Measurements from ENCODE around the gene CD47. TPM values are rescaled to one million over a fixed set of nuclear protein-coding genes. Genes with fewer than 3 reads are reported as not detected.
A peak's percentile ranks its signal among the peaks of the same experiment; 100 is the strongest.

The CD47 gene
- total RNA-seq, 2 experiments from 2014 or later = 88.7 to 91.6 TPM

- DNase-seq (peak; percentile 45), ATAC-seq (no peak)
- ChIA-PET CTCF (interaction anchor here (1.7 to 2.6 kb wide), 2 partner anchors 32 to 386 kb away, joined by 4 to 12 read pairs; no protein-coding TSS in a partner anchor), POLR2A (interaction anchor here (0.6 to 13.4 kb wide), 8 partner anchors 9 to 488 kb away, joined by 3 to 161 read pairs (median 5); no protein-coding TSS in a partner anchor)
- intact Hi-C loops (cut with micrococcal nuclease) = no loop called here
- Mint-ChIP-seq H3K27me3 (no peaks in the 10 kb centered on the region), H3K27ac (peak overlapping the region; percentile 95), H3K4me3 (no peak overlapping the region), H3K4me1 (ENCODE audit: low read depth) (peaks cover 41% of the 10 kb centered on the region), H3K36me3 (ENCODE audit: low read depth) (peaks cover 9% of the 10 kb centered on the region), H3K9me3 (peaks cover 2% of the 10 kb centered on the region)
- TF ChIP-seq CTCF (IDR thresholded peaks at IDR 0.05) = no peak
Observed at GRCh38 chr3:108091498-108092250, 843 bp upstream of the CD47 start.

- Mint-ChIP-seq H3K27me3 (no peaks in the 10 kb centered on the region), H3K36me3 (ENCODE audit: low read depth) (peaks cover 9% of the 10 kb centered on the region), H3K4me1 (ENCODE audit: low read depth) (peaks cover 29% of the 10 kb centered on the region), H3K4me3 (no peak overlapping the region), H3K27ac (peak overlapping the region; percentile 99), H3K9me3 (peaks cover 2% of the 10 kb centered on the region)
- POLR2A ChIA-PET = interaction anchor here (0.6 to 6.4 kb wide), 18 partner anchors 8 to 733 kb away, joined by 3 to 155 read pairs (median 6); partner anchors contain the start of genes HHLA2 and TRAT1
- peak; percentile 75 for DNase-seq
- CTCF ChIA-PET = interaction anchor here (0.8 to 1.6 kb wide), 4 partner anchors 32 to 163 kb away, joined by 5 to 12 read pairs (median 6); no protein-coding TSS in a partner anchor
- TF ChIP-seq CTCF (IDR thresholded peaks at IDR 0.05) = no peak
- ATAC-seq = peak; percentile 28
- intact Hi-C loops (cut with micrococcal nuclease) = no loop called here
Observed at GRCh38 chr3:108090049-108090700, 656 bp downstream of the CD47 start.

GRCh38 chr3:108089579-108089978, 1.3 kb downstream of the CD47 start:
- no peaks in the 10 kb centered on the region for H3K27me3 Mint-ChIP-seq
- TF ChIP-seq CTCF (IDR thresholded peaks at IDR 0.05) = no peak
- no peak overlapping the region for H3K4me3 Mint-ChIP-seq
- ATAC-seq (no peak), DNase-seq (no peak)
- H3K36me3 Mint-ChIP-seq (ENCODE audit: low read depth) = peaks cover 9% of the 10 kb centered on the region
- POLR2A ChIA-PET = interaction anchor here (0.6 to 6.4 kb wide), 21 partner anchors 9 to 733 kb away, joined by 3 to 155 read pairs (median 4); partner anchors contain the start of genes HHLA2 and TRAT1
- H3K4me1 Mint-ChIP-seq (ENCODE audit: low read depth) = peaks cover 25% of the 10 kb centered on the region
- peak overlapping the region; percentile 99 for H3K27ac Mint-ChIP-seq
- CTCF ChIA-PET = interaction anchor here (0.8 to 1.6 kb wide), 4 partner anchors 33 to 162 kb away, joined by 5 to 12 read pairs (median 6); no protein-coding TSS in a partner anchor
- H3K9me3 Mint-ChIP-seq = peaks cover 2% of the 10 kb centered on the region
- intact Hi-C loops (cut with micrococcal nuclease) = loop anchor here (2.0 to 5.0 kb wide), 2 partner anchors 35 to 147 kb away; no protein-coding TSS in a partner anchor

GRCh38 chr3:108088697-108089096, 2.1 kb downstream of the CD47 start:
- DNase-seq (peak; percentile 76), ATAC-seq (peak; percentile 35)
- H3K27ac Mint-ChIP-seq = peak overlapping the region; percentile 75
- no peaks in the 10 kb centered on the region for H3K27me3 Mint-ChIP-seq
- peaks cover 9% of the 10 kb centered on the region for H3K36me3 Mint-ChIP-seq (ENCODE audit: low read depth)
- ChIA-PET CTCF (interaction anchor here (1.3 to 1.6 kb wide), 3 partner anchors 33 to 161 kb away, joined by 5 to 12 read pairs (median 6); no protein-coding TSS in a partner anchor), POLR2A (interaction anchor here (0.6 to 6.4 kb wide), 16 partner anchors 9 to 734 kb away, joined by 3 to 155 read pairs (median 4); partner anchors contain the start of gene TRAT1)
- H3K4me1 Mint-ChIP-seq (ENCODE audit: low read depth) = peaks cover 24% of the 10 kb centered on the region
- TF ChIP-seq CTCF (IDR thresholded peaks at IDR 0.05) = no peak
- H3K9me3 Mint-ChIP-seq = peaks cover 2% of the 10 kb centered on the region
- intact Hi-C loops (cut with micrococcal nuclease) = loop anchor here (2.0 to 5.0 kb wide), 2 partner anchors 36 to 146 kb away; no protein-coding TSS in a partner anchor
- H3K4me3 Mint-ChIP-seq = no peak overlapping the region

Measured in activated CD8-positive, alpha-beta T cell treated with anti-CD3 and anti-CD28 coated beads for 36 hours (primary cell).